ENCODE results near the gene EGFL8.

Gene EGFL8

DNA sequence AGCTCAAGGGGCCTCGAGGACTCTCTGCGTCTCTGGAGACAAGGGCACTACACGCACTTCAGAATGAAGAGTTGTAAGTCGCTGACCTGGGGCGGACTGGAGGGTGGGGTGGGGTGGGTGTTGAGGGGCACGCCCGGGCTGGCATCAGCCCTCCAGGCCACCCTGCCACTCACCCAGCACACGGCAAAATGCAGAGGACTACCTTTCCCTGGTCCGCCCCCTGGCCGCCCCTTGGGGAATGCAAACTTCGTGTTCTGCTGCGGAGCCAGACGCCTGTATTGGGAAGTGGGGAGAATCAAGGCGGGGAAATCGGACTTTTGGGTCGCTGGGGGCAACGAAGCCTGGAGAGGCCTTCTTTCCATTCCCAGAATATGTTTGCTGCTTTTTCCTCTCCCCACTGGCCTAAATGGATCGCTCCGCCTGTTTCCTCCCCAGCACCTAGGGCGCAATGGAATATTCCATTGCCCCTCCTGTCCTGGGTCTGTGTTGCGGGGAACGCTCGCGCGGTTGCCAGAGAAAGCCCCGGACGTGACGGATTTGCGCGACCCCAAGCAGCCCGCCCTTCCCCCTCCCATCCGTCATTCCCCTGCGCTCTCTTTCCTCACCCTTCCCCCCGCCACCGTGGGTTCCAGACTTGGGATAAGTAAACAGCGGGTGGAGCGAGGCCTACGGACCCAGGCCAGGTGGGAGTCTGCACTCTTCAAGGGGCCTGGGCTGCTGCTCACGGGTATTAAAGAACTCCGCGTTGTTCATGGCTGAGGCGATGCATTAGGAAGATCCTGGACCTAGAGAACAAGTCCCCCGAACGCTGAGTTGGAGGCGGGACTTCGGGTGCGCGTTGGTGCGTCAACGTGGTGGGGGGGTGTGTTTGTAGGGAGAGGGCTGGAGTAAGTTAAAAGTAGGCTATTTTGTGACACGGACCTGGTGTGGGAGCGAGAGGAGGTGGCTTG is 10.6 kb upstream of the EGFL8 start, which contains the start of gene PPT2:
PPT2 (plus strand) TSS at position 578 of the 950 bp plus-strand sequence. CDS start 454 bp downstream, outside the sequence.
- TF ChIP-seq, protein P1, sequence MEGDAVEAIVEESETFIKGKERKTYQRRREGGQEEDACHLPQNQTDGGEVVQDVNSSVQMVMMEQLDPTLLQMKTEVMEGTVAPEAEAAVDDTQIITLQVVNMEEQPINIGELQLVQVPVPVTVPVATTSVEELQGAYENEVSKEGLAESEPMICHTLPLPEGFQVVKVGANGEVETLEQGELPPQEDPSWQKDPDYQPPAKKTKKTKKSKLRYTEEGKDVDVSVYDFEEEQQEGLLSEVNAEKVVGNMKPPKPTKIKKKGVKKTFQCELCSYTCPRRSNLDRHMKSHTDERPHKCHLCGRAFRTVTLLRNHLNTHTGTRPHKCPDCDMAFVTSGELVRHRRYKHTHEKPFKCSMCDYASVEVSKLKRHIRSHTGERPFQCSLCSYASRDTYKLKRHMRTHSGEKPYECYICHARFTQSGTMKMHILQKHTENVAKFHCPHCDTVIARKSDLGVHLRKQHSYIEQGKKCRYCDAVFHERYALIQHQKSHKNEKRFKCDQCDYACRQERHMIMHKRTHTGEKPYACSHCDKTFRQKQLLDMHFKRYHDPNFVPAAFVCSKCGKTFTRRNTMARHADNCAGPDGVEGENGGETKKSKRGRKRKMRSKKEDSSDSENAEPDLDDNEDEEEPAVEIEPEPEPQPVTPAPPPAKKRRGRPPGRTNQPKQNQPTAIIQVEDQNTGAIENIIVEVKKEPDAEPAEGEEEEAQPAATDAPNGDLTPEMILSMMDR (IDR thresholded peaks at IDR 0.05; ENCODE audit: control insufficient read depth, insufficient read depth, low read depth, low read length, missing control alignments) = peak; percentile 38
- DNase-seq (ENCODE audit: low read depth) = peak; percentile 68
- peak within 1 kb of the TSS; percentile 80 for H3K4me3 ChIP-seq (ENCODE audit: control insufficient read depth, low read depth, low read length)

DNA sequence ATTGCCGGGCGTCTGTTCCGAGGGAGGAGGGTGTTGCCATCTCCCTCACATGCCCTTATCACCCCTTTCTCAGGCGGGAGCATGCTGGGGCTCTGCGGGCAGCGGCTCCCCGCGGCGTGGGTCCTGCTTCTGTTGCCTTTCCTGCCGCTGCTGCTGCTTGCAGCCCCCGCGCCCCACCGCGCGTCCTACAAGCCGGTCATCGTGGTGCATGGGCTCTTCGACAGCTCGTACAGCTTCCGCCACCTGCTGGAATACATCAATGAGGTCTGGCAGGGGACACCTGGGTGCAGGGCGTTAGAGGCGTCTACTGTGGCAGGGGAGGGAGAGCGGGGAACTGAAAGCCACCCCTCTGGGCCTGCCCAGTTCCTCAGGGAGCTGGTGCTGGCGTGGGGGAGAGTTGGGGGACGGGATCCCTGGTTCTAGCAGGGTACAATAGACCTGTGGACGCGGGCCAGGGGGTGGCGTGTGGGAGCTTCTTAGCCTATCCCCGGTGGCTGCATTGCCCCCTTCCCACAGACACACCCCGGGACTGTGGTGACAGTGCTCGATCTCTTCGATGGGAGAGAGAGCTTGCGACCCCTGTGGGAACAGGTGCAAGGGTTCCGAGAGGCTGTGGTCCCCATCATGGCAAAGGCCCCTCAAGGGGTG is 9.8 kb upstream of the EGFL8 start:
- H3K4me3 ChIP-seq (ENCODE audit: control insufficient read depth, low read depth, low read length) = peak overlapping the region; percentile 80
- TF ChIP-seq, protein P1 (IDR thresholded peaks at IDR 0.05; ENCODE audit: control insufficient read depth, insufficient read depth, low read depth, low read length, missing control alignments) = peak; percentile 57
- DNase-seq (ENCODE audit: low read depth) = no peak

DNA sequence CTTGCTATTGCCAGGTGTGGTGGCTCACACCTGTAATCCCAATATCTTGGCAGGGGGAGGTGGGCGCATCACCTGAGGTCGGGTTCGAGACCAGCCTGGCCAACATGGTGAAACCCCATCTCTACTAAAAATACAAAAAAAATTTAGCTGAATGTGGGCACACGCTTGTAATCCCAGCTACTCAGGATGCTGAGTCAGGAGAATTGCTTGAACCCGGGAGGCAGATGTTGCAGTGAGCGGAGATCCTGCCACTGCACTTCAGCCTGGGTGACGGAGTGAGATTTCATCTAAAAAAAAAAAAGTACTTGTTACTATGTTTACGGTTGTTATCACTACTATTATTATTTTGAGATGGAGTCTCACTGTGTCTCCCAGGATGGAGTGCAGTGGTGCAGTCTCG is 7.5 kb upstream of the EGFL8 start:
- H3K4me3 ChIP-seq (ENCODE audit: control insufficient read depth, low read depth, low read length) = no peak overlapping the region
- TF ChIP-seq, protein P1 (IDR thresholded peaks at IDR 0.05; ENCODE audit: control insufficient read depth, insufficient read depth, low read depth, low read length, missing control alignments) = no peak
- DNase-seq (ENCODE audit: low read depth) = no peak

DNA sequence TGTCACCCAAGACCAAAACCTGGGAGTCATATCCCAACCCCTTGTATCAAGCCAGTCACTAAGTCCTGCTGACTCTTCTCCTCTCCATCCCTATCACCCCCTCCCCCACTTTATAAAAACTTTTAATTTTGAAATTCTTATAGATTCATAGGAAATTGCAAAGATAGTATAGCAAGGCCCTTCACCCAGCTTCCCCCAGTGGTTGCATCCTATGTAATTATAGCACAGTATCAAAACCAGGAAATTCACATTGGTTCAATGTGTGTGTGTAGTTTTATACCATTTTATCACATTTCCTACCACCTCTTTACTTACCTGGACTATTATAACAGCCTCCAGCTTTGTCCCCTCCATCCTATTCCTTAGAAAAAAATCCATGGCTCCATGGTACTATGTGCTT is 6.3 kb upstream of the EGFL8 start:
- no peak for DNase-seq (ENCODE audit: low read depth)
- TF ChIP-seq, protein P1 (IDR thresholded peaks at IDR 0.05; ENCODE audit: control insufficient read depth, insufficient read depth, low read depth, low read length, missing control alignments) = no peak
- H3K4me3 ChIP-seq (ENCODE audit: control insufficient read depth, low read depth, low read length) = no peak overlapping the region

DNA sequence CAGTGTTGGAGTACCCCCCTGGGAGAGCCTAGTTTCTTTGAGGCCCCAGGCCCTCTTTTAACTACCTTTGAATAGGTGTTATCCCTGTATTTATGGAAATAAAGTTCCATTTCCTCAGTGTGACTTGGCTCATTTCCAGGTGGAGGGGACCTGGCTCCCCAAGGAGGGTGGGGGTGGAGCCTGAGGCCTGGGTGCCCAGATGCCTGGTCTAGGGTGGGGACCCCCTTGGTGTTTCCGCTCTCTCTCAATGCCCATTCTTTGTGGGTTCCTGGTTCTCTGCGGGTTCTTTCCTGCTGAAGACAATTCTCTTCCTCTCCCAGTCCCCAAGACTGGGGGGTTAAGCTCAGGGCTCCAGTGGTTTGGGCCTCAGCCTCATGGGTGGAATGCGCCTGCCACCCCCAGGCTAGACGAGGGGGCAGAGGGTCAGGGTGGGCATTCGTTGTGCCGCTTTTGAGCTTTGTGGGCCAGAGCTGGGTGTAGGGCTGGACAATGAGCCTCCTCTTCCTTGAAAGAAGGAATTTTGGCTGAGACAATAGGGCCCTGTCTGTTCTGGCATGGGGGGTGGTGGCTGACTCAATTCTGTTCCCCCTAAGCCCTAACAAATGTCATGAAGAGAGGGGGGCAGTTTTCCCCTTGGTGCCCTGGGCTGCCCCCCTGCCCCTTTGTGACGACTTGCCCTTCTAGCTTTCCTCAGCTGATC is 686 bp upstream of the EGFL8 start:
- TF ChIP-seq, protein P1 (IDR thresholded peaks at IDR 0.05; ENCODE audit: control insufficient read depth, insufficient read depth, low read depth, low read length, missing control alignments) = no peak
- H3K4me3 ChIP-seq (ENCODE audit: control insufficient read depth, low read depth, low read length) = no peak overlapping the region

DNA sequence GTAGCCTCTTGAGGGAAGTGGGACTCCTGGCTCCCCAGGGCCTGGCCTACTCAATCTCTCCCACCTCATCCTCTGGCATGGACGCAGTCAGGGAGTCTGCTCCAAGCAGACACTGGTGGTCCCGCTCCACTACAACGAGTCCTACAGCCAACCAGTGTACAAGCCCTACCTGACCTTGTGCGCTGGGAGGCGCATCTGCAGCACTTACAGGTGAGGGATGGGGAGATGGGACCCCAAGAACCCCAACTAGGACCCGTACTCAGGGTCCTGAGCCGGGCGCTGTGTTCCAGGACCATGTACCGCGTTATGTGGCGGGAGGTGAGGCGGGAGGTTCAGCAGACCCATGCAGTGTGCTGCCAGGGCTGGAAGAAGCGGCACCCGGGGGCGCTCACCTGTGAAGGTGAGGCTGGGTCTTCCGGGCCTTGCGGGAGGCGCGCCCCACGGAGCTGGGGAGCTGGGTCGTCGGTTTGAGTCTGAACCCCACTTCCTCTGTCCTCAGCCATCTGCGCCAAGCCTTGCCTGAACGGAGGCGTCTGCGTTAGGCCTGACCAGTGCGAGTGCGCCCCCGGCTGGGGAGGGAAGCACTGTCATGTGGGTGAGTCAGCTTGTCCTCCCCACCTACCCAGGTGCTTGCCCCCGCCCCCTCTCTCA is 2.1 kb downstream of the EGFL8 start:
- TF ChIP-seq, protein P1 (IDR thresholded peaks at IDR 0.05; ENCODE audit: control insufficient read depth, insufficient read depth, low read depth, low read length, missing control alignments) = no peak
- DNase-seq (ENCODE audit: low read depth) = no peak
- H3K4me3 ChIP-seq (ENCODE audit: control insufficient read depth, low read depth, low read length) = no peak overlapping the region

More for the DNA sequence above, 686 bp upstream of the EGFL8 start:
- no peak for DNase-seq (ENCODE audit: low read depth)

Measured in AG09309 (cell line).